ENCODE measurements around the gene CCDC85B. TPM values are rescaled to one million over a fixed set of nuclear protein-coding genes. Genes with fewer than 3 reads are reported as not detected.

The CCDC85B gene
- total and polyA plus RNA-seq, 2 of the 8 experiments (the other 6 are each of a cell fraction or from before 2014, with no cell fraction given) = 19.8 to 30.8 TPM

- H3K23me2 ChIP-seq (ENCODE audit: low read depth, low read length) = peaks cover 9% of the 10 kb centered on the region; the same call in 1 of the 2 replicates
- H4K5ac ChIP-seq (ENCODE audit: insufficient read length, low read depth, low read length) = no peak overlapping the region
- WGBS, 2 experiments (ENCODE audit: extremely low coverage in 1 of 2, insufficient coverage in 1 of 2, insufficient read length in 1 of 2, insufficient replicate concordance in 2 of 2, low coverage in 1 of 2, low lambda C conversion rate in 2 of 2, missing lambda C conversion rate in 1 of 2) = 79% methylated on average over 3 of the region's 3 CpGs; no CpG with 5 or more reads in 1 of the 2 experiments
- no peak overlapping the region for H3K23ac ChIP-seq (ENCODE audit: insufficient read length)
- H2BK20ac ChIP-seq (ENCODE audit: low read length) = no peak overlapping the region
- no peak overlapping the region for H2BK12ac ChIP-seq (ENCODE audit: low read depth, low read length)
- no peak overlapping the region for H4K91ac ChIP-seq (replicated peaks; ENCODE audit: insufficient read length, low read length)
- H4K8ac ChIP-seq (ENCODE audit: extremely low read depth, insufficient read depth, low read length) = no peak overlapping the region
- H2AFZ ChIP-seq (ENCODE audit: low read length) = no peak overlapping the region
- H3K9ac ChIP-seq (replicated peaks in 1 of 4; ENCODE audit: extremely low read depth in 1 of 4, low read depth in 3 of 4, low read length in 3 of 4) = no peak overlapping the region
- H3K4me3 ChIP-seq (ENCODE audit: extremely low read depth in 1 of 4, insufficient read depth in 2 of 4, low read depth in 3 of 4, low read length in 4 of 4) = no peak overlapping the region
- no peak overlapping the region for H3K18ac ChIP-seq (ENCODE audit: extremely low read depth, low read length)
- no peak overlapping the region for H2BK120ac ChIP-seq (replicated peaks; ENCODE audit: low read depth, low read length)
- no peak overlapping the region for H3K27ac ChIP-seq (ENCODE audit: low read depth, low read length)
- H2BK5ac ChIP-seq (ENCODE audit: low read depth, low read length) = no peak overlapping the region
- no peak overlapping the region for H2BK15ac ChIP-seq (ENCODE audit: low read length)
- no peak overlapping the region for H3K14ac ChIP-seq (ENCODE audit: insufficient read length)
- no peaks in the 10 kb centered on the region for H3K9me3 ChIP-seq (ENCODE audit: insufficient read depth in 2 of 2, low read depth in 1 of 2, low read length in 1 of 2)
- H3K79me1 ChIP-seq (ENCODE audit: low read depth, low read length) = no peaks in the 10 kb centered on the region; the same call in 1 of the 2 replicates
- FAIRE-seq (no peak), DNase-seq (ENCODE audit: low read depth in 1 of 2, low spot score in 2 of 2) (no peak)
- no peak overlapping the region for H3K56ac ChIP-seq (replicated peaks; ENCODE audit: insufficient read length, low read depth, low read length)
- ChIA-PET POLR2A (ENCODE audit: partially characterized antibody) (interaction anchor here (1.2 to 39.7 kb wide), 6 partner anchors 6 to 139 kb away, joined by 4 to 1071 read pairs (median 6); partner anchors contain the start of genes BANF1, CCDC85B, CFL1 and CTSW), CTCF (ENCODE audit: partially characterized antibody) (interaction anchor here (0.7 to 8.9 kb wide), 9 partner anchors 9 to 143 kb away, joined by 3 to 210 read pairs (median 5); partner anchors contain the start of genes CCDC85B, CFL1, CST6 and CTSW)
- peaks cover 0 to 32% (median 15%) of the 10 kb centered on the region in 4 experiments; a peak in 4 of 7 replicates for H3K27me3 ChIP-seq (replicated peaks in 1 of 4; ENCODE audit: control insufficient read depth in 3 of 4, extremely low read depth in 1 of 4, insufficient read depth in 3 of 4, low read length in 3 of 4)
- H4K20me1 ChIP-seq (replicated peaks in 1 of 2; ENCODE audit: control insufficient read depth in 1 of 2, insufficient read depth in 2 of 2, low read length in 2 of 2) = peaks cover 0 to 2% of the 10 kb centered on the region in 2 experiments
- no peak overlapping the region; a peak in 1 of 4 replicates for H3K4me2 ChIP-seq (ENCODE audit: insufficient read depth in 1 of 2, low read depth in 2 of 2, low read length in 2 of 2)
- no peaks in the 10 kb centered on the region for H3K79me2 ChIP-seq (ENCODE audit: control insufficient read depth in 1 of 2, insufficient read depth in 2 of 2, low read length in 2 of 2)
- H3K4ac ChIP-seq (replicated peaks; ENCODE audit: insufficient read length, low read depth, low read length) = no peak overlapping the region
- H2AK5ac ChIP-seq (ENCODE audit: low read depth, low read length) = no peak overlapping the region
- TF ChIP-seq POLR2A (IDR thresholded peaks at IDR 0.05; ENCODE audit: control extremely low read depth in 1 of 2, low read depth in 2 of 2, low read length in 2 of 2) (peak in 1 of 2 experiments; percentile 9; a peak in 1 of 3 replicates), SUZ12 (IDR thresholded peaks at IDR 0.05; ENCODE audit: low read length) (no peak)
- H3K36me3 ChIP-seq (ENCODE audit: control insufficient read depth in 2 of 4, insufficient read depth in 4 of 4, low read length in 3 of 4) = peaks cover 0 to 14% (median 9%) of the 10 kb centered on the region in 4 experiments
- H3K4me1 ChIP-seq (replicated peaks in 1 of 4; ENCODE audit: control insufficient read depth in 3 of 4, insufficient read depth in 4 of 4, low read length in 3 of 4) = peaks cover 0 to 10% (median 3%) of the 10 kb centered on the region in 4 experiments; a peak in 5 of 7 replicates
Measured at GRCh38 chr11:65868907-65869306, 21.6 kb upstream of the CCDC85B start.

Data from H1 (cell line).